Activated CD4-positive, alpha-beta T cell treated with anti-CD3 and anti-CD28 coated beads, Interleukin-2, Interleukin-4, amounts not matched to agents 100 ng/mL and 50 ng/mL, durations not matched to agents 16 hours and 8 hours (primary cell): Measurements from ENCODE around the gene POLQ.
A peak's percentile ranks its signal among the peaks of the same experiment; 100 is the strongest.
"Not testable (repeated sequence)": the region's sequence is repeated elsewhere in the genome, so short reads cannot be mapped to it uniquely, and the experiment has no call there.

ENCODE experiments used
- DNase-seq: peaks from one replicate; pipeline ENCODE4 v3.0.0-alpha.2; 2020; ENCODE audit warnings: low spot score

POLQ gene

GRCh38 chr3:121418182-121418581, 127.6 kb downstream of the POLQ start:
- no peak for DNase-seq

- DNase-seq = peak; percentile 5
These were observed 130.9 kb downstream of the POLQ start for GRCh38 chr3:121414924-121415323.

- no peak for DNase-seq
These were observed 134.3 kb downstream of the POLQ start for GRCh38 chr3:121411523-121411922.

GRCh38 chr3:121405631-121406030, 140.2 kb downstream of the POLQ start:
- DNase-seq = no peak

GRCh38 chr3:121399820-121400219, 146.0 kb downstream of the POLQ start:
- DNase-seq = no peak

- not testable (repeated sequence) for DNase-seq
These were observed 147.7 kb downstream of the POLQ start for GRCh38 chr3:121398051-121398450.

- DNase-seq = not testable (repeated sequence)
These were observed 149.8 kb downstream of the POLQ start for GRCh38 chr3:121395967-121396366.

GRCh38 chr3:121388308-121388707, 157.5 kb downstream of the POLQ start:
- not testable (repeated sequence) for DNase-seq
